Naive thymus-derived CD8-positive, alpha-beta T cell (primary cell): ENCODE data around the gene COPS9. TPM values are rescaled to one million over a fixed set of nuclear protein-coding genes. Genes with fewer than 3 reads are reported as not detected.

Experiments used
- ATAC-seq, 2 donors: fragments of 150-1000 bp; cut with Tn5 transposase in 1 of 2; sonication (Bioruptor Pico), chemical (Tn5 transposase) in 1 of 2; 1 replicate in 1 of 2; 2 replicates in 1 of 2; pipeline ENCODE4 v1.10.0; 2021; ENCODE audit warnings: mild to moderate bottlenecking in 2 of 2, moderate library complexity in 2 of 2
- POLR2A ChIA-PET: fragments of 350-600 bp; sonication (Branson Sonifier 250); formaldehyde crosslinking; loops from one replicate; lab custom pipeline; 2021; ENCODE audit warnings: antibody characterized with exemption; lab: Charles Lee
- DNase-seq, 10 donors: peaks; one replicate each; pipeline versions ENCODE4 v3.0.0 to v3.0.0-alpha.2; 2020 to 2022
- H3K27ac Mint-ChIP-seq, 10 donors: one replicate each; pipeline ENCODE4 v1.8.0; 2020 to 2022; ENCODE audit warnings: mild to moderate bottlenecking in 10 of 10, mixed read lengths in 10 of 10, moderate library complexity in 4 of 10, inconsistent platforms in 1 of 10
- H3K27me3 Mint-ChIP-seq, 5 donors: one replicate each; pipeline ENCODE4 v1.8.0; 2021 to 2022; ENCODE audit warnings: mixed read lengths in 5 of 5
- H3K36me3 Mint-ChIP-seq, 3 donors: one replicate each; pipeline ENCODE4 v1.8.0; 2020 to 2022; ENCODE audit warnings: mixed read lengths in 3 of 3, mild to moderate bottlenecking in 2 of 3, inconsistent platforms in 1 of 3
- H3K4me1 Mint-ChIP-seq, 4 donors: one replicate each; pipeline ENCODE4 v1.8.0; 2021 to 2022; ENCODE audit warnings: mixed read lengths in 4 of 4
- H3K4me3 Mint-ChIP-seq, 10 donors: one replicate each; pipeline ENCODE4 v1.8.0; 2020 to 2022; ENCODE audit warnings: mild to moderate bottlenecking in 10 of 10, mixed read lengths in 10 of 10, moderate library complexity in 6 of 10, inconsistent platforms in 1 of 10
- H3K9me3 Mint-ChIP-seq, 9 donors: one replicate each; pipeline ENCODE4 v1.8.0; 2020 to 2022; ENCODE audit warnings: mixed read lengths in 9 of 9, mild to moderate bottlenecking in 3 of 9, inconsistent platforms in 1 of 9, moderate library complexity in 1 of 9
- polyA plus RNA-seq, 3 donors: library from polyadenylated mRNA; unstranded; fragments of 300-500 nt; fragmentation: Illumina TruSeq; gene quantifications; one replicate each; pipeline ENCODE4 v1.2.3, GENCODE V29; 2021
- total RNA-seq, 8 experiments: library from RNA in 2 of 8; stranded (reverse) in 2 of 8; gene quantifications; one replicate each; pipeline ENCODE4 v1.2.3 and lab custom pipeline; 2021 to 2026

COPS9 gene
- total and polyA plus RNA-seq, 5 experiments from 2014 or later, result 76.7 to 389 (median 318) TPM

GRCh38 chr2:240142859-240143258 lies 6.8 kb upstream of the COPS9 start:
- Mint-ChIP-seq H3K27ac (no peak overlapping the region), H3K27me3 (peaks cover 0 to 10% (median 3%) of the 10 kb centered on the region in 5 donors), H3K4me3 (no peak overlapping the region), H3K36me3 (no peaks in the 10 kb centered on the region), H3K4me1 (peaks cover 0 to 6% (median 3%) of the 10 kb centered on the region in 4 donors), H3K9me3 (peaks cover 0 to 1% (median 0%) of the 10 kb centered on the region in 9 donors)
- ATAC-seq (no peak), DNase-seq (peak in 1 of 10 donors; percentile 30)
- POLR2A ChIA-PET, result no interaction called here

GRCh38 chr2:240142256-240142775 lies 6.2 kb upstream of the COPS9 start:
- Mint-ChIP-seq H3K27ac (no peak overlapping the region), H3K27me3 (peaks cover 0 to 5% (median 1%) of the 10 kb centered on the region in 5 donors), H3K36me3 (no peaks in the 10 kb centered on the region), H3K4me3 (no peak overlapping the region), H3K9me3 (peaks cover 0 to 2% (median 0%) of the 10 kb centered on the region in 9 donors), H3K4me1 (peaks cover under 1 to 6% (median 3%) of the 10 kb centered on the region in 4 donors)
- POLR2A ChIA-PET, result no interaction called here
- DNase-seq (peak in 1 of 10 donors; percentile 34), ATAC-seq (no peak)

- Mint-ChIP-seq H3K27ac (no peak overlapping the region), H3K36me3 (no peaks in the 10 kb centered on the region), H3K4me1 (peaks cover 5 to 11% (median 7%) of the 10 kb centered on the region in 4 donors), H3K4me3 (no peak overlapping the region), H3K9me3 (peaks cover 0 to 2% (median 0%) of the 10 kb centered on the region in 9 donors), H3K27me3 (peaks cover 0 to 3% (median 0%) of the 10 kb centered on the region in 5 donors)
- POLR2A ChIA-PET, result no interaction called here
- no peak for ATAC-seq
- peak in 1 of 10 donors; percentile 55 for DNase-seq
Measured at GRCh38 chr2:240141736-240142135, 5.6 kb upstream of the COPS9 start.

- H3K4me1 Mint-ChIP-seq, result peaks cover 5 to 14% (median 10%) of the 10 kb centered on the region in 4 donors
- peaks cover 0 to 3% (median 0%) of the 10 kb centered on the region in 5 donors for H3K27me3 Mint-ChIP-seq
- DNase-seq, result peak in 1 of 10 donors; percentile 19
- peaks cover 0 to 2% (median 0%) of the 10 kb centered on the region in 9 donors for H3K9me3 Mint-ChIP-seq
- POLR2A ChIA-PET, result no interaction called here
- no peaks in the 10 kb centered on the region for H3K36me3 Mint-ChIP-seq
- ATAC-seq, result no peak
- H3K27ac Mint-ChIP-seq, result no peak overlapping the region
- no peak overlapping the region for H3K4me3 Mint-ChIP-seq
Measured at GRCh38 chr2:240140920-240141319, 4.8 kb upstream of the COPS9 start.

- Mint-ChIP-seq H3K27ac (peak within 1 kb of the TSS in 1 of 10 donors; percentile 48), H3K36me3 (no peaks in the 10 kb centered on the region), H3K4me1 (peaks cover 7 to 18% (median 12%) of the 10 kb centered on the region in 4 donors), H3K9me3 (peaks cover 0 to 2% (median 0%) of the 10 kb centered on the region in 9 donors), H3K27me3 (peaks cover 0 to 3% (median 0%) of the 10 kb centered on the region in 5 donors), H3K4me3 (peak within 1 kb of the TSS in 1 of 10 donors; percentile 48)
- POLR2A ChIA-PET, result no interaction called here
- DNase-seq, result no peak
- ATAC-seq, result no peak
Measured at GRCh38 chr2:240140511-240140910, 4.4 kb upstream of the COPS9 start, which contains the start of gene OTOS. Gene OTOS, minus strand, starts transcription at chr2:240140658. Its CDS starts 332 bp downstream, at chr2:240140326.

GRCh38 chr2:240139666-240140393 lies 3.7 kb upstream of the COPS9 start:
- POLR2A ChIA-PET, result no interaction called here

GRCh38 chr2:240139011-240139441 lies 2.9 kb upstream of the COPS9 start:
- peak overlapping the region in 1 of 10 donors; percentile 6 for H3K4me3 Mint-ChIP-seq

More at GRCh38 chr2:240139666-240140393, 3.7 kb upstream of the COPS9 start:
- DNase-seq (peak in 1 of 10 donors; percentile 45), ATAC-seq (no peak)
- Mint-ChIP-seq H3K9me3 (peaks cover 0 to 2% (median 0%) of the 10 kb centered on the region in 9 donors), H3K36me3 (no peaks in the 10 kb centered on the region), H3K4me3 (no peak overlapping the region), H3K27me3 (peaks cover 0 to 3% (median 0%) of the 10 kb centered on the region in 5 donors), H3K27ac (peak overlapping the region in 1 of 10 donors; percentile 48), H3K4me1 (peaks cover 13 to 25% (median 19%) of the 10 kb centered on the region in 4 donors)

GRCh38 chr2:240138254-240138984 lies 2.3 kb upstream of the COPS9 start:
- H3K9me3 Mint-ChIP-seq, result peaks cover 0 to 2% (median 0%) of the 10 kb centered on the region in 9 donors
- peaks cover 0 to 11% (median 0%) of the 10 kb centered on the region in 3 donors for H3K36me3 Mint-ChIP-seq
- H3K4me1 Mint-ChIP-seq, result peaks cover 21 to 32% (median 28%) of the 10 kb centered on the region in 4 donors
- H3K27me3 Mint-ChIP-seq, result peaks cover 0 to 1% (median 0%) of the 10 kb centered on the region in 5 donors
- peak overlapping the region in 7 of 10 donors; percentile 18 to 96 (median 50) for H3K4me3 Mint-ChIP-seq
- no peak for DNase-seq
- peak overlapping the region in 4 of 10 donors; percentile 11 to 65 (median 47) for H3K27ac Mint-ChIP-seq
- POLR2A ChIA-PET, result no interaction called here
- ATAC-seq, result no peak

More at GRCh38 chr2:240139011-240139441, 2.9 kb upstream of the COPS9 start:
- POLR2A ChIA-PET, result no interaction called here
- Mint-ChIP-seq H3K36me3 (peaks cover 0 to 6% (median 0%) of the 10 kb centered on the region in 3 donors), H3K4me1 (peaks cover 19 to 32% (median 26%) of the 10 kb centered on the region in 4 donors), H3K27me3 (peaks cover 0 to 1% (median 0%) of the 10 kb centered on the region in 5 donors), H3K9me3 (peaks cover 0 to 2% (median 0%) of the 10 kb centered on the region in 9 donors), H3K27ac (peak overlapping the region in 1 of 10 donors; percentile 48)
- peak in 1 of 10 donors; percentile 23 for DNase-seq
- ATAC-seq, result no peak

- H3K4me1 Mint-ChIP-seq, result peaks cover 21 to 32% (median 31%) of the 10 kb centered on the region in 4 donors
- DNase-seq (no peak), ATAC-seq (no peak)
- peaks cover 0 to 18% (median 0%) of the 10 kb centered on the region in 3 donors for H3K36me3 Mint-ChIP-seq
- H3K27ac Mint-ChIP-seq, result peak overlapping the region in 8 of 10 donors; percentile 40 to 92 (median 76)
- peak overlapping the region in 9 of 10 donors; percentile 18 to 96 (median 94) for H3K4me3 Mint-ChIP-seq
- POLR2A ChIA-PET, result no interaction called here
- H3K27me3 Mint-ChIP-seq, result peaks cover 0 to 1% (median 0%) of the 10 kb centered on the region in 5 donors
- H3K9me3 Mint-ChIP-seq, result peaks cover 0 to 2% (median 0%) of the 10 kb centered on the region in 9 donors
Measured at GRCh38 chr2:240137596-240138253, 1.6 kb upstream of the COPS9 start.

GRCh38 chr2:240136671-240137292 lies 677 bp upstream of the COPS9 start:
- H3K4me1 Mint-ChIP-seq, result peaks cover 22 to 32% (median 31%) of the 10 kb centered on the region in 4 donors
- ATAC-seq (peak; percentile 45 to 62), DNase-seq (peak in 2 of 10 donors; percentile 10 to 20)
- H3K9me3 Mint-ChIP-seq, result peaks cover 0 to 2% (median 0%) of the 10 kb centered on the region in 9 donors
- H3K4me3 Mint-ChIP-seq, result peak overlapping the region; percentile 82 to 96 (median 94)
- H3K27ac Mint-ChIP-seq, result peak overlapping the region; percentile 63 to 93 (median 88)
- POLR2A ChIA-PET, result no interaction called here
- H3K36me3 Mint-ChIP-seq, result peaks cover 0 to 26% (median 0%) of the 10 kb centered on the region in 3 donors
- H3K27me3 Mint-ChIP-seq, result no peaks in the 10 kb centered on the region

- peaks cover 0 to 37% (median 6%) of the 10 kb centered on the region in 3 donors for H3K36me3 Mint-ChIP-seq
- peaks cover 24 to 32% (median 31%) of the 10 kb centered on the region in 4 donors for H3K4me1 Mint-ChIP-seq
- peak; percentile 27 to 29 for ATAC-seq
- H3K27ac Mint-ChIP-seq, result peak overlapping the region; percentile 87 to 95 (median 92)
- peak overlapping the region; percentile 90 to 96 (median 94) for H3K4me3 Mint-ChIP-seq
- peaks cover 0 to 2% (median 0%) of the 10 kb centered on the region in 9 donors for H3K9me3 Mint-ChIP-seq
- H3K27me3 Mint-ChIP-seq, result no peaks in the 10 kb centered on the region
- POLR2A ChIA-PET, result no interaction called here
- DNase-seq, result no peak
Measured at GRCh38 chr2:240135706-240136012, 446 bp downstream of the COPS9 start.
